ENCODE results near the gene CIRBP.

CIRBP gene

GRCh38 chr19:1321539-1321938, 52.4 kb downstream of the CIRBP start:
- no peak overlapping the region for H4K91ac ChIP-seq (ENCODE audit: low read depth, low read length)
- no peaks in the 10 kb centered on the region for H3K79me2 ChIP-seq (ENCODE audit: control insufficient read depth, insufficient read depth, low read length, poor library complexity)
- H3K18ac ChIP-seq (ENCODE audit: low read length): no peak overlapping the region
- H3K4me1 ChIP-seq (ENCODE audit: control insufficient read depth in 1 of 2, insufficient read depth in 2 of 2, low read length in 2 of 2): no peaks in the 10 kb centered on the region
- no peak overlapping the region for H3K23ac ChIP-seq (ENCODE audit: low read length)
- H3K4me3 ChIP-seq (ENCODE audit: low read depth, low read length): no peak overlapping the region
- H4K8ac ChIP-seq (ENCODE audit: low read depth, low read length): no peak overlapping the region
- no CpG with 5 or more reads among the region's 9 CpGs for WGBS (ENCODE audit: extremely low coverage, insufficient coverage, insufficient read length)
- no peak overlapping the region for H3K4me2 ChIP-seq (ENCODE audit: low read length)
- no peaks in the 10 kb centered on the region for H3K79me1 ChIP-seq (ENCODE audit: low read length)
- H3K14ac ChIP-seq (ENCODE audit: low read length): no peak overlapping the region
- no peak overlapping the region for H3K9ac ChIP-seq (ENCODE audit: low read length)
- no peaks in the 10 kb centered on the region for H3K9me3 ChIP-seq (ENCODE audit: insufficient read depth, low read depth, low read length)
- H2AK5ac ChIP-seq (ENCODE audit: low read length): no peak overlapping the region
- H3K27ac ChIP-seq (ENCODE audit: low read depth, low read length): no peak overlapping the region
- H2BK5ac ChIP-seq (ENCODE audit: low read depth, low read length, poor library complexity): no peak overlapping the region
- H3K4ac ChIP-seq (ENCODE audit: low read depth, low read length): no peak overlapping the region
- DNase-seq: no peak
- no peak overlapping the region for H4K12ac ChIP-seq (ENCODE audit: low read depth, low read length)
- no peaks in the 10 kb centered on the region for H3K27me3 ChIP-seq (ENCODE audit: insufficient read depth, low read length)
- no peaks in the 10 kb centered on the region for H3K36me3 ChIP-seq (ENCODE audit: control insufficient read depth in 1 of 2, insufficient read depth in 2 of 2, low read length in 2 of 2)
- H2BK12ac ChIP-seq (ENCODE audit: low read length): no peak overlapping the region
- no peak overlapping the region for H2BK120ac ChIP-seq (ENCODE audit: insufficient read depth, low read length, poor library complexity)
- H2AFZ ChIP-seq (ENCODE audit: insufficient read depth, low read length, poor library complexity): no peak overlapping the region

GRCh38 chr19:1322198-1322981, 53.3 kb downstream of the CIRBP start:
- WGBS (ENCODE audit: extremely low coverage, insufficient coverage, insufficient read length): no CpG with 5 or more reads among the region's 16 CpGs
- Histone ChIP-seq H4K12ac (ENCODE audit: low read depth, low read length) (no peak overlapping the region), H3K4me2 (ENCODE audit: low read length) (no peak overlapping the region), H3K14ac (ENCODE audit: low read length) (no peak overlapping the region), H2AK5ac (ENCODE audit: low read length) (no peak overlapping the region), H3K9ac (ENCODE audit: low read length) (no peak overlapping the region), H4K8ac (ENCODE audit: low read depth, low read length) (no peak overlapping the region), H3K4me3 (ENCODE audit: low read depth, low read length) (no peak overlapping the region), H3K79me2 (ENCODE audit: control insufficient read depth, insufficient read depth, low read length, poor library complexity) (no peaks in the 10 kb centered on the region), H3K27me3 (ENCODE audit: insufficient read depth, low read length) (no peaks in the 10 kb centered on the region), H2BK5ac (ENCODE audit: low read depth, low read length, poor library complexity) (no peak overlapping the region), H3K4me1 (ENCODE audit: control insufficient read depth in 1 of 2, insufficient read depth in 2 of 2, low read length in 2 of 2) (no peaks in the 10 kb centered on the region), H2BK120ac (ENCODE audit: insufficient read depth, low read length, poor library complexity) (no peak overlapping the region), H3K4ac (ENCODE audit: low read depth, low read length) (no peak overlapping the region), H3K18ac (ENCODE audit: low read length) (no peak overlapping the region), H3K79me1 (ENCODE audit: low read length) (no peaks in the 10 kb centered on the region), H3K36me3 (ENCODE audit: control insufficient read depth in 1 of 2, insufficient read depth in 2 of 2, low read length in 2 of 2) (no peaks in the 10 kb centered on the region), H3K27ac (ENCODE audit: low read depth, low read length) (no peak overlapping the region), H2AFZ (ENCODE audit: insufficient read depth, low read length, poor library complexity) (no peak overlapping the region), H4K91ac (ENCODE audit: low read depth, low read length) (no peak overlapping the region), H2BK12ac (ENCODE audit: low read length) (no peak overlapping the region), H3K9me3 (ENCODE audit: insufficient read depth, low read depth, low read length) (no peaks in the 10 kb centered on the region), H3K23ac (ENCODE audit: low read length) (no peak overlapping the region)
- DNase-seq: no peak

- H3K18ac ChIP-seq (ENCODE audit: low read length): no peak overlapping the region
- H3K9me3 ChIP-seq (ENCODE audit: insufficient read depth, low read depth, low read length): no peaks in the 10 kb centered on the region
- no peak overlapping the region for H2BK12ac ChIP-seq (ENCODE audit: low read length)
- H3K79me2 ChIP-seq (ENCODE audit: control insufficient read depth, insufficient read depth, low read length, poor library complexity): no peaks in the 10 kb centered on the region
- no peak overlapping the region for H2BK120ac ChIP-seq (ENCODE audit: insufficient read depth, low read length, poor library complexity)
- H2BK5ac ChIP-seq (ENCODE audit: low read depth, low read length, poor library complexity): no peak overlapping the region
- H2AFZ ChIP-seq (ENCODE audit: insufficient read depth, low read length, poor library complexity): no peak overlapping the region
- no peaks in the 10 kb centered on the region for H3K79me1 ChIP-seq (ENCODE audit: low read length)
- no peak overlapping the region for H4K91ac ChIP-seq (ENCODE audit: low read depth, low read length)
- no peak overlapping the region for H4K12ac ChIP-seq (ENCODE audit: low read depth, low read length)
- no peak overlapping the region for H3K4me3 ChIP-seq (ENCODE audit: low read depth, low read length)
- no peak overlapping the region for H3K9ac ChIP-seq (ENCODE audit: low read length)
- no peak overlapping the region for H3K27ac ChIP-seq (ENCODE audit: low read depth, low read length)
- no peak overlapping the region for H3K14ac ChIP-seq (ENCODE audit: low read length)
- H3K4me1 ChIP-seq (ENCODE audit: control insufficient read depth in 1 of 2, insufficient read depth in 2 of 2, low read length in 2 of 2): no peaks in the 10 kb centered on the region
- H3K36me3 ChIP-seq (ENCODE audit: control insufficient read depth in 1 of 2, insufficient read depth in 2 of 2, low read length in 2 of 2): no peaks in the 10 kb centered on the region
- H4K8ac ChIP-seq (ENCODE audit: low read depth, low read length): no peak overlapping the region
- no peaks in the 10 kb centered on the region for H3K27me3 ChIP-seq (ENCODE audit: insufficient read depth, low read length)
- H3K4ac ChIP-seq (ENCODE audit: low read depth, low read length): no peak overlapping the region
- no peak for DNase-seq
- no peak overlapping the region for H2AK5ac ChIP-seq (ENCODE audit: low read length)
- no CpG with 5 or more reads among the region's 12 CpGs for WGBS (ENCODE audit: extremely low coverage, insufficient coverage, insufficient read length)
- H3K23ac ChIP-seq (ENCODE audit: low read length): no peak overlapping the region
- H3K4me2 ChIP-seq (ENCODE audit: low read length): no peak overlapping the region
These were observed 55.2 kb downstream of the CIRBP start for GRCh38 chr19:1324249-1324805.
